Ovary (tissue), 9 donors: Measurements from ENCODE around the gene RIGI. TPM values are rescaled to one million over a fixed set of nuclear protein-coding genes. Genes with fewer than 3 reads are reported as not detected.

Experiments
- DNase-seq, 5 donors: peaks; one replicate each; pipeline ENCODE4 v3.0.0-alpha.2; 2019 to 2020
- H3K27ac ChIP-seq, 2 donors: fragments of 200-600 bp; one replicate each; pipeline versions ENCODE4 v1.5.1 to v1.8.0; 2019 to 2022
- H3K27me3 ChIP-seq: fragments of 200-600 bp; one replicate; pipeline ENCODE4 v1.8.0; 2022
- H3K36me3 ChIP-seq: fragments of 200-600 bp; sonication (generic); one replicate; pipeline ENCODE4 v1.5.1; 2019
- H3K4me1 ChIP-seq: one replicate; pipeline ENCODE4 v1.8.1; 2013; ENCODE audit warnings: mild to moderate bottlenecking, moderate library complexity; ENCODE audit not compliant: insufficient read depth
- H3K4me3 ChIP-seq: fragments of 200-600 bp; sonication (generic); one replicate; pipeline ENCODE4 v1.5.1; 2017
- H3K9me3 ChIP-seq, 2 donors: fragments of 200-600 bp in 1 of 2; sonication (generic) in 1 of 2; one replicate each; pipeline versions ENCODE4 v1.5.1 to v1.8.1; 2013 to 2019; ENCODE audit warnings: mild to moderate bottlenecking in 1 of 2, moderate library complexity in 1 of 2
- CTCF ChIP-seq, 3 donors: fragments of 450-650 bp in 2 of 3; fragments of 200-600 bp in 1 of 3; IDR thresholded peaks; one replicate each; pipeline versions ENCODE4 v1.5.1 to v1.8.0; 2016 to 2022; ENCODE audit warnings: antibody characterized with exemption in 3 of 3, mild to moderate bottlenecking in 1 of 3
- EP300 ChIP-seq: sonication (generic); formaldehyde crosslinking; IDR thresholded peaks from one replicate; pipeline ENCODE4 v1.6.1; 2017; ENCODE audit warnings: antibody characterized with exemption
- POLR2A ChIP-seq: fragments of 450-650 bp; IDR thresholded peaks from one replicate; pipeline ENCODE4 v1.6.1; 2017; ENCODE audit warnings: antibody characterized with exemption, mild to moderate bottlenecking, moderate library complexity
- WGBS, 3 donors: extraction: QIAGEN DNeasy Blood & Tissue Kit in 1 of 3; methylation state at CpG; one replicate each; pipeline versions ENCODE4 v1.1.5 to v1.1.7; 2013 to 2017; 5-methylcytosine and 5-hydroxymethylcytosine counted together
- intact Hi-C, 4 donors: fragments of 100-400 bp; cut with DNase I; formaldehyde crosslinking; loops; one replicate each; pipeline versions ENCODE4 v1.11.0 to v1.15.1; 2022 to 2023
- polyA plus RNA-seq, 2 donors: library from polyadenylated mRNA; stranded (reverse); fragments of 200-250 nt in 1 of 2; fragments of 350-450 nt in 1 of 2; fragmentation: Illumina TruSeq in 1 of 2; extraction: RNeasy Lipid Tissue Mini Kit (QIAGEN cat#74804) in 1 of 2; gene quantifications; one replicate each; pipeline ENCODE4 v1.2.3, GENCODE V29; 2013 to 2014
- total RNA-seq, 7 donors: library from RNA; depleted of rRNA in 2 of 7; stranded (reverse); fragments of >200 nt in 2 of 7; fragmentation: NEBNext Ultra II Directional in 3 of 7; extraction: Animal tissue kit (Norgen Biotek cat#: 25700) in 3 of 7; gene quantifications; one replicate each; pipeline versions ENCODE4 v1.1.0 to v1.2.4, GENCODE V29; 2016 to 2023
- donor health status: DM: no; HTN: no; CAD: no; lungs with moderate emphysema.
- donor health status: DM: no; HTN: no; CAD: no.
- donor health status: Bipolar disorder and iron deficiency.
- donor health status: DM: yes; HTN: yes; CAD: no.
- donor health status: DM: no; HTN: no; CAD: no.
- donor health status: DM: yes; HTN: yes; CAD: no.

RIGI gene
- total and polyA plus RNA-seq, 9 donors = 5.4 to 16.7 (median 7.1) TPM

- H3K36me3 ChIP-seq = no peaks in the 10 kb centered on the region
- WGBS, 3 donors = 8 to 29% (median 12%) methylated on average over 3 of the region's 3 CpGs
- intact Hi-C loops = loop anchor here in 1 of 4 donors (10.0 kb wide), 1 partner anchor 466 kb away; the partner anchor contains the start of gene DNAJA1
- no peaks in the 10 kb centered on the region for H3K27me3 ChIP-seq
- no peak for DNase-seq
- TF ChIP-seq POLR2A = no peak
- H3K4me1 ChIP-seq = no peaks in the 10 kb centered on the region
- no peak overlapping the region for H3K27ac ChIP-seq
- no peak overlapping the region for H3K4me3 ChIP-seq
- H3K9me3 ChIP-seq = no peaks in the 10 kb centered on the region
These were observed 32.5 kb upstream of the RIGI start for GRCh38 chr9:32558408-32558934.

DNA sequence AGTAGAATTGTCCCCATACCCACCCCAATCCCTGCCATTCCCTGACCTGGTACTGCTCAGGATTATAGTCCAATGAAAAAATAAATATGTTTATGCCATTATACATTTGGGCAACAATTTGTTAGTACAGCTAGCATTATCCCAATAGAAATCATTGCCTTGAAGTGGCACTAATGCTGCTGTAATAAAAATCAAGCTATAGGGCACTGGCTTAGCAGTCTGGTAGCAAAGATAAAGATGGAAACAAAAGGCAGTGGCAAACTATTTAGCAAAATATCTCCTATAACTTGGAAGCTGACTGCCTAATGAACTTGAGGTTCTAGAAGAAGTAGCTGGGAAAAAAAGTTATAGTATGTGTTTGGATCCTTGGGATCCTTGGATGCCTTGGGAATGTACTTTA lies 28.6 kb upstream of the RIGI start:
- H3K4me3 ChIP-seq = no peak overlapping the region
- TF ChIP-seq EP300 (no peak), CTCF (IDR thresholded peaks at IDR 0.05) (no peak), POLR2A (no peak)
- H3K27me3 ChIP-seq = no peaks in the 10 kb centered on the region
- DNase-seq = no peak
- no peak overlapping the region for H3K27ac ChIP-seq
- no peaks in the 10 kb centered on the region for H3K4me1 ChIP-seq
- H3K9me3 ChIP-seq = no peaks in the 10 kb centered on the region
- intact Hi-C loops = loop anchor here in 1 of 4 donors (10.0 kb wide), 1 partner anchor 470 kb away; the partner anchor contains the start of gene DNAJA1
- H3K36me3 ChIP-seq = no peaks in the 10 kb centered on the region

GRCh38 chr9:32554107-32554506 lies 28.1 kb upstream of the RIGI start:
- TF ChIP-seq CTCF (IDR thresholded peaks at IDR 0.05) = no peak
- TF ChIP-seq EP300 = no peak
- TF ChIP-seq POLR2A = no peak
- intact Hi-C loops = loop anchor here in 1 of 4 donors (10.0 kb wide), 1 partner anchor 471 kb away; the partner anchor contains the start of gene DNAJA1
- Histone ChIP-seq H3K27me3 (no peaks in the 10 kb centered on the region), H3K4me1 (no peaks in the 10 kb centered on the region), H3K27ac (no peak overlapping the region), H3K4me3 (no peak overlapping the region), H3K36me3 (no peaks in the 10 kb centered on the region), H3K9me3 (no peaks in the 10 kb centered on the region)
- WGBS, 3 donors = 55 to 70% (median 60%) methylated on average over 2 of the region's 2 CpGs
- no peak for DNase-seq

- Histone ChIP-seq H3K4me3 (peak within 1 kb of the TSS; percentile 60), H3K27me3 (no peaks in the 10 kb centered on the region), H3K9me3 (no peaks in the 10 kb centered on the region), H3K27ac (peak within 1 kb of the TSS; percentile 95 to 99), H3K4me1 (no peaks in the 10 kb centered on the region), H3K36me3 (no peaks in the 10 kb centered on the region)
- 0% methylated on average over 46 of the region's 46 CpGs for WGBS, 3 donors
- peak; percentile 88 to 94 (median 92) for DNase-seq
- intact Hi-C loops = loop anchor here in 1 of 4 donors (10.0 kb wide), 1 partner anchor 472 kb away; the partner anchor contains the start of gene DNAJA1
- TF ChIP-seq CTCF (IDR thresholded peaks at IDR 0.05) = no peak
- peak; percentile 83 for TF ChIP-seq POLR2A
These were observed 26.3 kb upstream of the RIGI start, which contains the start of the genes SMIM27 and TOPORS for GRCh38 chr9:32552172-32552872. Gene SMIM27, plus strand, starts transcription at chr9:32552327. Its CDS starts 108 bp downstream, at chr9:32552435. Gene TOPORS, minus strand, starts transcription at chr9:32552586. Its CDS starts 150 bp downstream, at chr9:32552436.
